GM23338 (cell line): ENCODE results near the gene MPHOSPH6.

Source experiments
- CREB1 ChIP-seq: fragments of 250-450 bp; sonication (Bioruptor Pico); IDR thresholded peaks from 2 replicates; pipeline ENCODE4 v1.5.0; 2020; ENCODE audit warnings: low read depth, mild to moderate bottlenecking, moderate library complexity
- EZH2 ChIP-seq: fragments of 200-600 bp; sonication (generic); IDR thresholded peaks from one replicate; pipeline ENCODE4 v1.8.0; 2017; ENCODE audit warnings: antibody characterized with exemption, mild to moderate bottlenecking, low read depth; ENCODE audit not compliant: unreplicated experiment
- EZH2phosphoT487 ChIP-seq: fragments of 200-600 bp; sonication (generic); IDR thresholded peaks from one replicate; pipeline ENCODE4 v1.8.1; 2018; ENCODE audit warnings: antibody characterized with exemption; ENCODE audit not compliant: unreplicated experiment
- JUNB ChIP-seq: IDR thresholded peaks from one replicate; pipeline ENCODE4 v1.6.1; 2016; ENCODE audit warnings: antibody characterized with exemption; ENCODE audit not compliant: unreplicated experiment
- NANOG ChIP-seq: IDR thresholded peaks from 2 replicates; pipeline ENCODE4 v1.6.1; 2016; ENCODE audit warnings: antibody characterized with exemption, borderline replicate concordance
- POLR2AphosphoS5 ChIP-seq: IDR thresholded peaks from 2 replicates; pipeline ENCODE4 v1.6.1; 2016; ENCODE audit warnings: antibody characterized with exemption, low read depth
- STAT1 ChIP-seq: IDR thresholded peaks from one replicate; pipeline ENCODE4 v1.6.1; 2016; ENCODE audit warnings: antibody characterized with exemption; ENCODE audit not compliant: unreplicated experiment
- ZNF114 ChIP-seq: fragments of 250-450 bp; sonication (Bioruptor Pico); IDR thresholded peaks from 2 replicates; pipeline ENCODE4 v1.5.0; 2020; ENCODE audit warnings: mild to moderate bottlenecking, moderate library complexity
- ZNF331 ChIP-seq: fragments of 250-450 bp; sonication (Bioruptor Pico); IDR thresholded peaks from 2 replicates; pipeline ENCODE4 v1.5.0; 2020; ENCODE audit warnings: low read depth, mild to moderate bottlenecking, moderate library complexity
- TF ChIP-seq, protein P1 (sequence below), 2 experiments: fragments of 200-600 bp in 1 of 2; sonication (generic) in 1 of 2; conservative IDR thresholded peaks; 2 replicates each; pipeline versions ENCODE4 v1.5.1 to v1.6.1; 2016 to 2017; ENCODE audit warnings: antibody characterized with exemption in 2 of 2, low read depth in 2 of 2, mild to moderate bottlenecking in 2 of 2, moderate library complexity in 1 of 2
- TF ChIP-seq, protein P2 (sequence below): IDR thresholded peaks from 2 replicates; pipeline ENCODE4 v1.6.1; 2016; ENCODE audit warnings: antibody characterized with exemption
- TF ChIP-seq, protein P3 (sequence below): IDR thresholded peaks from one replicate; pipeline ENCODE4 v1.6.1; 2018; ENCODE audit warnings: antibody characterized with exemption; ENCODE audit not compliant: unreplicated experiment
- TF ChIP-seq, protein P4 (sequence below): fragments of 250-450 bp; sonication (Bioruptor Pico); IDR thresholded peaks from 2 replicates; pipeline ENCODE4 v1.5.0; 2020; ENCODE audit warnings: mild to moderate bottlenecking, moderate library complexity

DNA sequence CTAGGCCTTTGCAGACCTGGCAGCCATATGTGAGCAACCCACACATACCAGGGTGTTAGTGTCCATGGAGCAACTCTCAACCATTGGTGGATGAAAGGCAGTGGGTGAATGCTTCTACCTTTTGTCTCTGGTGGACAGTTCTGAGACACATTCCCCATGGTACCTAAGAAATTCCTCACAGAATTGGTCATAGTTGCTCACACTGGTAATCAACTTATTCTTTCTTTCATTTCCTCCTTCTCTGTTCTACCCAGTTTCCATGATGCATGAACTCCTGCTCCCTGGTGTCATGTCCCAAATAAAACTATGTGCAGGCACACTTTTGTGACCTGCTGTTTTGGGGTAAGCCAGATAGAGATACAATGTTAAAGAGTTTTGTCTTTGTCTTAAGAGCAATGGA is 33.2 kb upstream of the MPHOSPH6 start:
- TF ChIP-seq, protein P1, sequence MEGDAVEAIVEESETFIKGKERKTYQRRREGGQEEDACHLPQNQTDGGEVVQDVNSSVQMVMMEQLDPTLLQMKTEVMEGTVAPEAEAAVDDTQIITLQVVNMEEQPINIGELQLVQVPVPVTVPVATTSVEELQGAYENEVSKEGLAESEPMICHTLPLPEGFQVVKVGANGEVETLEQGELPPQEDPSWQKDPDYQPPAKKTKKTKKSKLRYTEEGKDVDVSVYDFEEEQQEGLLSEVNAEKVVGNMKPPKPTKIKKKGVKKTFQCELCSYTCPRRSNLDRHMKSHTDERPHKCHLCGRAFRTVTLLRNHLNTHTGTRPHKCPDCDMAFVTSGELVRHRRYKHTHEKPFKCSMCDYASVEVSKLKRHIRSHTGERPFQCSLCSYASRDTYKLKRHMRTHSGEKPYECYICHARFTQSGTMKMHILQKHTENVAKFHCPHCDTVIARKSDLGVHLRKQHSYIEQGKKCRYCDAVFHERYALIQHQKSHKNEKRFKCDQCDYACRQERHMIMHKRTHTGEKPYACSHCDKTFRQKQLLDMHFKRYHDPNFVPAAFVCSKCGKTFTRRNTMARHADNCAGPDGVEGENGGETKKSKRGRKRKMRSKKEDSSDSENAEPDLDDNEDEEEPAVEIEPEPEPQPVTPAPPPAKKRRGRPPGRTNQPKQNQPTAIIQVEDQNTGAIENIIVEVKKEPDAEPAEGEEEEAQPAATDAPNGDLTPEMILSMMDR (conservative IDR thresholded peaks at IDR 0.05; ENCODE audit: low read depth in 2 of 2) = no peak
- TF ChIP-seq CREB1 (CRISPR knock-in tag) (no peak), JUNB (no peak), POLR2AphosphoS5 (no peak), EZH2 (no peak), EZH2phosphoT487 (no peak), STAT1 (no peak), ZNF331 (CRISPR knock-in tag) (no peak), NANOG (no peak), ZNF114 (CRISPR knock-in tag) (no peak)
- TF ChIP-seq, protein P2, sequence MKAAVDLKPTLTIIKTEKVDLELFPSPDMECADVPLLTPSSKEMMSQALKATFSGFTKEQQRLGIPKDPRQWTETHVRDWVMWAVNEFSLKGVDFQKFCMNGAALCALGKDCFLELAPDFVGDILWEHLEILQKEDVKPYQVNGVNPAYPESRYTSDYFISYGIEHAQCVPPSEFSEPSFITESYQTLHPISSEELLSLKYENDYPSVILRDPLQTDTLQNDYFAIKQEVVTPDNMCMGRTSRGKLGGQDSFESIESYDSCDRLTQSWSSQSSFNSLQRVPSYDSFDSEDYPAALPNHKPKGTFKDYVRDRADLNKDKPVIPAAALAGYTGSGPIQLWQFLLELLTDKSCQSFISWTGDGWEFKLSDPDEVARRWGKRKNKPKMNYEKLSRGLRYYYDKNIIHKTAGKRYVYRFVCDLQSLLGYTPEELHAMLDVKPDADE = no peak
- TF ChIP-seq, protein P3, sequence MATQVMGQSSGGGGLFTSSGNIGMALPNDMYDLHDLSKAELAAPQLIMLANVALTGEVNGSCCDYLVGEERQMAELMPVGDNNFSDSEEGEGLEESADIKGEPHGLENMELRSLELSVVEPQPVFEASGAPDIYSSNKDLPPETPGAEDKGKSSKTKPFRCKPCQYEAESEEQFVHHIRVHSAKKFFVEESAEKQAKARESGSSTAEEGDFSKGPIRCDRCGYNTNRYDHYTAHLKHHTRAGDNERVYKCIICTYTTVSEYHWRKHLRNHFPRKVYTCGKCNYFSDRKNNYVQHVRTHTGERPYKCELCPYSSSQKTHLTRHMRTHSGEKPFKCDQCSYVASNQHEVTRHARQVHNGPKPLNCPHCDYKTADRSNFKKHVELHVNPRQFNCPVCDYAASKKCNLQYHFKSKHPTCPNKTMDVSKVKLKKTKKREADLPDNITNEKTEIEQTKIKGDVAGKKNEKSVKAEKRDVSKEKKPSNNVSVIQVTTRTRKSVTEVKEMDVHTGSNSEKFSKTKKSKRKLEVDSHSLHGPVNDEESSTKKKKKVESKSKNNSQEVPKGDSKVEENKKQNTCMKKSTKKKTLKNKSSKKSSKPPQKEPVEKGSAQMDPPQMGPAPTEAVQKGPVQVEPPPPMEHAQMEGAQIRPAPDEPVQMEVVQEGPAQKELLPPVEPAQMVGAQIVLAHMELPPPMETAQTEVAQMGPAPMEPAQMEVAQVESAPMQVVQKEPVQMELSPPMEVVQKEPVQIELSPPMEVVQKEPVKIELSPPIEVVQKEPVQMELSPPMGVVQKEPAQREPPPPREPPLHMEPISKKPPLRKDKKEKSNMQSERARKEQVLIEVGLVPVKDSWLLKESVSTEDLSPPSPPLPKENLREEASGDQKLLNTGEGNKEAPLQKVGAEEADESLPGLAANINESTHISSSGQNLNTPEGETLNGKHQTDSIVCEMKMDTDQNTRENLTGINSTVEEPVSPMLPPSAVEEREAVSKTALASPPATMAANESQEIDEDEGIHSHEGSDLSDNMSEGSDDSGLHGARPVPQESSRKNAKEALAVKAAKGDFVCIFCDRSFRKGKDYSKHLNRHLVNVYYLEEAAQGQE = no peak
- TF ChIP-seq, protein P4, sequence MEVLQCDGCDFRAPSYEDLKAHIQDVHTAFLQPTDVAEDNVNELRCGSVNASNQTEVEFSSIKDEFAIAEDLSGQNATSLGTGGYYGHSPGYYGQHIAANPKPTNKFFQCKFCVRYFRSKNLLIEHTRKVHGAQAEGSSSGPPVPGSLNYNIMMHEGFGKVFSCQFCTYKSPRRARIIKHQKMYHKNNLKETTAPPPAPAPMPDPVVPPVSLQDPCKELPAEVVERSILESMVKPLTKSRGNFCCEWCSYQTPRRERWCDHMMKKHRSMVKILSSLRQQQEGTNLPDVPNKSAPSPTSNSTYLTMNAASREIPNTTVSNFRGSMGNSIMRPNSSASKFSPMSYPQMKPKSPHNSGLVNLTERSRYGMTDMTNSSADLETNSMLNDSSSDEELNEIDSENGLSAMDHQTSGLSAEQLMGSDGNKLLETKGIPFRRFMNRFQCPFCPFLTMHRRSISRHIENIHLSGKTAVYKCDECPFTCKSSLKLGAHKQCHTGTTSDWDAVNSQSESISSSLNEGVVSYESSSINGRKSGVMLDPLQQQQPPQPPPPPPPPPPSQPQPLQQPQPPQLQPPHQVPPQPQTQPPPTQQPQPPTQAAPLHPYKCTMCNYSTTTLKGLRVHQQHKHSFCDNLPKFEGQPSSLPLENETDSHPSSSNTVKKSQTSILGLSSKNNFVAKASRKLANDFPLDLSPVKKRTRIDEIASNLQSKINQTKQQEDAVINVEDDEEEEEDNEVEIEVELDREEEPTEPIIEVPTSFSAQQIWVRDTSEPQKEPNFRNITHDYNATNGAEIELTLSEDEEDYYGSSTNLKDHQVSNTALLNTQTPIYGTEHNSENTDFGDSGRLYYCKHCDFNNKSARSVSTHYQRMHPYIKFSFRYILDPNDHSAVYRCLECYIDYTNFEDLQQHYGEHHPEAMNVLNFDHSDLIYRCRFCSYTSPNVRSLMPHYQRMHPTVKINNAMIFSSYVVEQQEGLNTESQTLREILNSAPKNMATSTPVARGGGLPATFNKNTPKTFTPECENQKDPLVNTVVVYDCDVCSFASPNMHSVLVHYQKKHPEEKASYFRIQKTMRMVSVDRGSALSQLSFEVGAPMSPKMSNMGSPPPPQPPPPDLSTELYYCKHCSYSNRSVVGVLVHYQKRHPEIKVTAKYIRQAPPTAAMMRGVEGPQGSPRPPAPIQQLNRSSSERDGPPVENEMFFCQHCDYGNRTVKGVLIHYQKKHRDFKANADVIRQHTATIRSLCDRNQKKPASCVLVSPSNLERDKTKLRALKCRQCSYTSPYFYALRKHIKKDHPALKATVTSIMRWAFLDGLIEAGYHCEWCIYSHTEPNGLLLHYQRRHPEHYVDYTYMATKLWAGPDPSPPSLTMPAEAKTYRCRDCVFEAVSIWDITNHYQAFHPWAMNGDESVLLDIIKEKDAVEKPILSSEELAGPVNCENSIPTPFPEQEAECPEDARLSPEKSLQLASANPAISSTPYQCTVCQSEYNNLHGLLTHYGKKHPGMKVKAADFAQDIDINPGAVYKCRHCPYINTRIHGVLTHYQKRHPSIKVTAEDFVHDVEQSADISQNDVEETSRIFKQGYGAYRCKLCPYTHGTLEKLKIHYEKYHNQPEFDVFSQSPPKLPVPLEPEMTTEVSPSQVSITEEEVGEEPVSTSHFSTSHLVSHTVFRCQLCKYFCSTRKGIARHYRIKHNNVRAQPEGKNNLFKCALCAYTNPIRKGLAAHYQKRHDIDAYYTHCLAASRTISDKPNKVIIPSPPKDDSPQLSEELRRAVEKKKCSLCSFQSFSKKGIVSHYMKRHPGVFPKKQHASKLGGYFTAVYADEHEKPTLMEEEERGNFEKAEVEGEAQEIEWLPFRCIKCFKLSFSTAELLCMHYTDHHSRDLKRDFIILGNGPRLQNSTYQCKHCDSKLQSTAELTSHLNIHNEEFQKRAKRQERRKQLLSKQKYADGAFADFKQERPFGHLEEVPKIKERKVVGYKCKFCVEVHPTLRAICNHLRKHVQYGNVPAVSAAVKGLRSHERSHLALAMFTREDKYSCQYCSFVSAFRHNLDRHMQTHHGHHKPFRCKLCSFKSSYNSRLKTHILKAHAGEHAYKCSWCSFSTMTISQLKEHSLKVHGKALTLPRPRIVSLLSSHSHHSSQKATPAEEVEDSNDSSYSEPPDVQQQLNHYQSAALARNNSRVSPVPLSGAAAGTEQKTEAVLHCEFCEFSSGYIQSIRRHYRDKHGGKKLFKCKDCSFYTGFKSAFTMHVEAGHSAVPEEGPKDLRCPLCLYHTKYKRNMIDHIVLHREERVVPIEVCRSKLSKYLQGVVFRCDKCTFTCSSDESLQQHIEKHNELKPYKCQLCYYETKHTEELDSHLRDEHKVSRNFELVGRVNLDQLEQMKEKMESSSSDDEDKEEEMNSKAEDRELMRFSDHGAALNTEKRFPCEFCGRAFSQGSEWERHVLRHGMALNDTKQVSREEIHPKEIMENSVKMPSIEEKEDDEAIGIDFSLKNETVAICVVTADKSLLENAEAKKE (CRISPR knock-in tag) = no peak
